Prostate gland (tissue), 2 donors: ENCODE measurements around the gene SERPINB13. TPM values are rescaled to one million over a fixed set of nuclear protein-coding genes. Genes with fewer than 3 reads are reported as not detected.

Experiments used
- DNase-seq: peaks from one replicate; pipeline ENCODE4 v3.0.0-alpha.2; 2019; ENCODE audit warnings: low spot score
- H3K27ac ChIP-seq, 2 donors: fragments of 200-600 bp; sonication (generic); 2 replicates each; pipeline ENCODE4 v1.5.1; 2017 to 2019
- H3K27me3 ChIP-seq: fragments of 200-600 bp; sonication (generic); replicated peaks from 2 replicates; pipeline ENCODE4 v1.5.1; 2019; ENCODE audit not compliant: insufficient read depth
- H3K36me3 ChIP-seq, 2 donors: fragments of 200-600 bp; sonication (generic); 1 replicate in 1 of 2; 2 replicates in 1 of 2; pipeline versions ENCODE4 v1.5.1 to v1.8.1; 2017 to 2019
- H3K4me1 ChIP-seq: fragments of 200-600 bp; sonication (generic); replicated peaks from 2 replicates; pipeline ENCODE4 v1.5.1; 2019
- H3K4me3 ChIP-seq, 2 donors: fragments of 200-600 bp; sonication (generic); 2 replicates each; pipeline ENCODE4 v1.5.1; 2017 to 2019
- H3K9me3 ChIP-seq: fragments of 200-600 bp; sonication (generic); 2 replicates; pipeline ENCODE4 v1.5.1; 2017
- POLR2A ChIP-seq: fragments of 450-650 bp; IDR thresholded peaks from one replicate; pipeline ENCODE4 v1.6.1; 2016; ENCODE audit warnings: antibody characterized with exemption, mild to moderate bottlenecking
- POLR2AphosphoS5 ChIP-seq: sonication (generic); formaldehyde crosslinking; IDR thresholded peaks from one replicate; pipeline ENCODE4 v1.6.1; 2017; ENCODE audit warnings: antibody characterized with exemption
- WGBS: methylation state at CpG from one replicate; pipeline ENCODE4 v1.1.5; 2018; 5-methylcytosine and 5-hydroxymethylcytosine counted together
- intact Hi-C: fragments of 100-400 bp; cut with DNase I; formaldehyde crosslinking; loops from one replicate; pipeline ENCODE4 v1.14.2; 2022
- total RNA-seq, 2 donors: library from RNA; depleted of rRNA; stranded (reverse); fragments of >200 nt; gene quantifications; one replicate each; pipeline ENCODE4 v1.1.0, GENCODE V29; 2016
- TF ChIP-seq, protein P1 (sequence below), 4 experiments: fragments of 200-600 bp in 2 of 4; fragments of 450-650 bp in 2 of 4; sonication (generic) in 2 of 4; IDR thresholded peaks; 1 replicate in 3 of 4; 2 replicates in 1 of 4; pipeline ENCODE4 v1.5.1; 2016 to 2019; ENCODE audit warnings: antibody characterized with exemption in 4 of 4, mild to moderate bottlenecking in 2 of 4, moderate library complexity in 2 of 4

The SERPINB13 gene
- total RNA-seq, 2 donors from 2014 or later: 0.57 TPM; not detected in 1

DNA sequence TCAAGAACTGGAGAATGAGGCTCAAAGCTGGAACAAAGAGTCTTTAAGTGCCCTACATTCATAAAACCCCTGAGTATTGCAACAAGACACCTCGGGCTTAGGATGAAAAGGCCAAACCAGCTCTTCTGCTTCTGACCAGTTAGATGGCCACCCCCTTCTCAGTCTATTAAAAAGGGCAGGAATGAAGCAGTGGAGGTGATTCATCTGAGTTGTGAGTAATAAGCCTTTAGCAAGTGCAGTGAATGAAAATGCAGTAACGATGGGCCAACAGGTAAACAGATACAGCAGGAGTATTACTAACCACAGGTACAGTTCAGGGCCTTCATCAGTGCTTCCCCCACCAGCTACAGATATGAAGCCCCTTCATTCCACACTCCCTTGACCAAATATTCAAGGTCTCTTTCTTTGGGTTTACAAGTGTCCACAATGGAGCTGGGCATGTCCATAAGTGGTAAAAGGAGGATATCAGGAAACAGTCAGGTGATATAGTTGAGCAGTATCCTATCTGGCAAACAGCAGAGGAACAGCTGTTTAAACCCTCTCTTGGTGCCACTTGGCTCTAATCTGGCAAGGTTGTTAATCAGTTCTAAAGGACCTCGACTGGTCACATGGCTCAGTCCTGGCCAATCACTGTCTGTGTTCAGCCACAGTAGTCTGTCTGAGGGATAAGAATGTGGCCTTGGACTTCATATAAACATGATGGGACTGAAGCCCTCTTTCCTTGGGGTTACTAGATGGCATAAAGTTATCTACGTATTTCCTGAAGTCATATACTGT, 17.8 kb downstream of the SERPINB13 start:
- Histone ChIP-seq H3K27ac (no peak overlapping the region), H3K27me3 (no peaks in the 10 kb centered on the region), H3K4me1 (no peaks in the 10 kb centered on the region), H3K36me3 (no peaks in the 10 kb centered on the region), H3K9me3 (no peaks in the 10 kb centered on the region), H3K4me3 (no peak overlapping the region)
- no peak for DNase-seq
- TF ChIP-seq POLR2AphosphoS5: no peak
- no peak for TF ChIP-seq POLR2A
- TF ChIP-seq, protein P1, sequence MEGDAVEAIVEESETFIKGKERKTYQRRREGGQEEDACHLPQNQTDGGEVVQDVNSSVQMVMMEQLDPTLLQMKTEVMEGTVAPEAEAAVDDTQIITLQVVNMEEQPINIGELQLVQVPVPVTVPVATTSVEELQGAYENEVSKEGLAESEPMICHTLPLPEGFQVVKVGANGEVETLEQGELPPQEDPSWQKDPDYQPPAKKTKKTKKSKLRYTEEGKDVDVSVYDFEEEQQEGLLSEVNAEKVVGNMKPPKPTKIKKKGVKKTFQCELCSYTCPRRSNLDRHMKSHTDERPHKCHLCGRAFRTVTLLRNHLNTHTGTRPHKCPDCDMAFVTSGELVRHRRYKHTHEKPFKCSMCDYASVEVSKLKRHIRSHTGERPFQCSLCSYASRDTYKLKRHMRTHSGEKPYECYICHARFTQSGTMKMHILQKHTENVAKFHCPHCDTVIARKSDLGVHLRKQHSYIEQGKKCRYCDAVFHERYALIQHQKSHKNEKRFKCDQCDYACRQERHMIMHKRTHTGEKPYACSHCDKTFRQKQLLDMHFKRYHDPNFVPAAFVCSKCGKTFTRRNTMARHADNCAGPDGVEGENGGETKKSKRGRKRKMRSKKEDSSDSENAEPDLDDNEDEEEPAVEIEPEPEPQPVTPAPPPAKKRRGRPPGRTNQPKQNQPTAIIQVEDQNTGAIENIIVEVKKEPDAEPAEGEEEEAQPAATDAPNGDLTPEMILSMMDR (IDR thresholded peaks at IDR 0.05): no peak
- WGBS: 48% methylated on average over 4 of the region's 4 CpGs
- intact Hi-C loops: no loop called here

DNA sequence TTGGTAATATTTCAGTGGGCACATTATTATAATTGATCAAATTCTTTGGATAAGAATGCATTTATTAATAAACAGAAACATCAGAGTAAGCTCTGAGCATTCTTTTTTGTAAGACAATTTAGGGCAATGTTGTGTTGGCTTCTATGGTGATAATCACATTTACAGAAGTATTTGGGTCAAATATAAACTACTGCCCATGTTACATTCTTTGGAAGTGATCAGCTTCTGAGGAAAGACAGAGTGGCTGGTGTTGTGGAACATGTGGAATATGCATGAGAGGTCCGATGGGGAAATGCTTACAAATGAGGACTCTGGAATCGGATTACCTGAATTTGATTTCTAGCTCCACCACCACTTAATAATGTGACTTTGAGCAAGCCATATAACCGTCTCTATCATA, 19.4 kb downstream of the SERPINB13 start:
- WGBS: 79% methylated on average over 3 of the region's 3 CpGs
- intact Hi-C loops: no loop called here
- no peak overlapping the region for H3K27ac ChIP-seq
- TF ChIP-seq, protein P1 (IDR thresholded peaks at IDR 0.05): no peak
- TF ChIP-seq POLR2AphosphoS5 (no peak), POLR2A (no peak)
- no peak overlapping the region for H3K4me3 ChIP-seq
- no peaks in the 10 kb centered on the region for H3K36me3 ChIP-seq
- H3K27me3 ChIP-seq: no peaks in the 10 kb centered on the region
- no peak for DNase-seq
- no peaks in the 10 kb centered on the region for H3K4me1 ChIP-seq
- no peaks in the 10 kb centered on the region for H3K9me3 ChIP-seq

- 95% methylated on average over 4 of the region's 4 CpGs for WGBS
- Histone ChIP-seq H3K27me3 (no peaks in the 10 kb centered on the region), H3K4me3 (no peak overlapping the region), H3K36me3 (no peaks in the 10 kb centered on the region), H3K4me1 (no peaks in the 10 kb centered on the region), H3K27ac (no peak overlapping the region), H3K9me3 (no peaks in the 10 kb centered on the region)
- intact Hi-C loops: no loop called here
- no peak for DNase-seq
- TF ChIP-seq POLR2AphosphoS5 (no peak), POLR2A (no peak)
- TF ChIP-seq, protein P1 (IDR thresholded peaks at IDR 0.05): no peak
Observed at GRCh38 chr18:63613420-63613819, 26.3 kb downstream of the SERPINB13 start.

DNA sequence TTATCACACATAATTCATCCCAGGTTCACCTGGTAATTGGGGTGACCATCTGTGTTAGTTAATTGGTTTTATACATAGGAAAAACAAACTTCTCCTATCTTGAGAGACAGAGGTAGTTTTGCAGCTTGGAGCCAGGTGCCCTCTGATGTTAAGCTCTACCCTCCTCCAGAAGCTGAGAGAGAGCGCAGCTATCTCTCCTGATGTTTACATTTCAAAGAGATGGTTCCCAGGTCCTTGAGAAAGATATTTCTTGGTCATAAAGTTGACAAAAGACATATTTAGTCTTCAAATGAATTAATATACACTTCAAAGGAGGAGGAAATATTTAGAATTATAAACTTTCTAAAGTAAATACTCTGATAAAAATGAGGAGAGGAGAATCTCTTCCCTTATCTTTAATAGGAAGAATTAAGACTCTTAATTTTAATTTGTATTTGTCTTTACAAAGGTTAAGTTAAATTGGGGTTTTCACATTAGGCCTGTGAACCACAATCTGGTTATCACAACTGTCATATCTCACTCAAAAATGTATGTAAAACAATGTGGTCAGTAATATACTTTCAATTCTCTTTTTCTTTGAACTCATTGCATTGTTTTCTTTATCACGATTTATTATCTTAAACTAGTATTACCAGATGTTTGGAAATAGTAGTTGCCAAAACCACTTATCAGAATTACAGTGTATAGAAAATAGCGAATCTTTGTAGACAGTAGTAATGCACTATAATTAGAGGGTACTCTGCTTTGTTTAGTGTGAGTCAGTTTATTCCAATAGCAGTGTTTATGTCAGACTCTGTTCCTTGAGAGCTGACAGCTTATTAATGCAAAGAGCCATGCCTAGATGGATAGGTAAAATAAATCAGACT, 30.1 kb downstream of the SERPINB13 start:
- H3K4me1 ChIP-seq: no peaks in the 10 kb centered on the region
- 14% methylated on average over 3 of the region's 3 CpGs for WGBS
- intact Hi-C loops: no loop called here
- H3K27ac ChIP-seq: no peak overlapping the region
- TF ChIP-seq, protein P1 (IDR thresholded peaks at IDR 0.05): no peak
- TF ChIP-seq POLR2AphosphoS5: no peak
- TF ChIP-seq POLR2A: no peak
- no peak for DNase-seq
- H3K27me3 ChIP-seq: no peaks in the 10 kb centered on the region
- H3K9me3 ChIP-seq: no peaks in the 10 kb centered on the region
- H3K36me3 ChIP-seq: no peaks in the 10 kb centered on the region
- no peak overlapping the region for H3K4me3 ChIP-seq
